Activated naive CD4-positive, alpha-beta T cell (primary cell): ENCODE measurements around the gene RGPD6.
"Not testable (repeated sequence)": the region's sequence is repeated elsewhere in the genome, so short reads cannot be mapped to it uniquely, and the experiment has no call there.

Experiments
- DNase-seq, 4 experiments: peaks; one replicate each; lab custom pipeline; 2025; lab: John Stamatoyannopoulos, UW

RGPD6 gene

GRCh38 chr2:110481200-110481599, 95.8 kb downstream of the RGPD6 start:
- DNase-seq = not testable (repeated sequence)

- not testable (repeated sequence) for DNase-seq
Measured at GRCh38 chr2:110480084-110480483, 96.9 kb downstream of the RGPD6 start.

GRCh38 chr2:110477370-110477769, 99.7 kb downstream of the RGPD6 start:
- not testable (repeated sequence) for DNase-seq

- DNase-seq = not testable (repeated sequence)
Measured at GRCh38 chr2:110476952-110477351, 100.1 kb downstream of the RGPD6 start.

GRCh38 chr2:110475627-110476359, 101.2 kb downstream of the RGPD6 start:
- DNase-seq = not testable (repeated sequence)

GRCh38 chr2:110474898-110475297, 102.1 kb downstream of the RGPD6 start:
- DNase-seq = not testable (repeated sequence)

GRCh38 chr2:110473059-110473358, 104.0 kb downstream of the RGPD6 start:
- not testable (repeated sequence) for DNase-seq

- not testable (repeated sequence) for DNase-seq
Measured at GRCh38 chr2:110472171-110473058, 104.6 kb downstream of the RGPD6 start, which contains the start of gene LIMS4. Gene LIMS4, minus strand, starts transcription at chr2:110472816. Its CDS starts 38 bp downstream, at chr2:110472778.

GRCh38 chr2:110468921-110469320, 108.1 kb downstream of the RGPD6 start:
- not testable (repeated sequence) for DNase-seq

GRCh38 chr2:110465312-110465711, 111.7 kb downstream of the RGPD6 start:
- not testable (repeated sequence) for DNase-seq
